OCI-LY1 (cell line): Measurements from ENCODE around the gene RASGRF1.
"Not testable (repeated sequence)": the region's sequence is repeated elsewhere in the genome, so short reads cannot be mapped to it uniquely, and the experiment has no call there.

Experiments used
- H2AFZ ChIP-seq: fragments of 200-600 bp; sonication (generic), shearing (Covaris generic); 2 replicates; pipeline ENCODE4 v1.6.0; 2014; ENCODE audit warnings: antibody characterized with exemption, mild to moderate bottlenecking, low read length
- H3F3A ChIP-seq: fragments of 200-600 bp; sonication (generic), shearing (Covaris generic); 2 replicates; pipeline ENCODE4 v1.6.0; 2014; ENCODE audit warnings: mild to moderate bottlenecking, antibody characterized with exemption, low read length, moderate library complexity; ENCODE audit not compliant: insufficient read depth
- H3K27ac ChIP-seq: fragments of 200-600 bp; sonication (generic); 2 replicates; pipeline ENCODE4 v1.5.1; 2014; ENCODE audit warnings: low read length, mixed run types, mild to moderate bottlenecking, low read depth; ENCODE audit not compliant: poor library complexity, severe bottlenecking
- H3K27me3 ChIP-seq: fragments of 200-600 bp; sonication (generic); 2 replicates; pipeline ENCODE4 v1.6.0; 2014; ENCODE audit warnings: antibody characterized with exemption, mild to moderate bottlenecking, low read length, moderate library complexity; ENCODE audit not compliant: insufficient read depth
- H3K36me3 ChIP-seq: fragments of 200-600 bp; sonication (generic); 2 replicates; pipeline ENCODE4 v1.6.1; 2014; ENCODE audit warnings: mild to moderate bottlenecking, antibody characterized with exemption, low read length, moderate library complexity, mixed read lengths; ENCODE audit not compliant: insufficient read depth
- H3K4me1 ChIP-seq: fragments of 200-600 bp; sonication (generic); 2 replicates; pipeline ENCODE4 v1.5.1; 2014; ENCODE audit warnings: mild to moderate bottlenecking, low read length, moderate library complexity; ENCODE audit not compliant: insufficient read depth, severe bottlenecking
- H3K4me2 ChIP-seq: fragments of 200-600 bp; sonication (generic), shearing (Covaris generic); 2 replicates; pipeline ENCODE4 v1.6.1; 2014; ENCODE audit warnings: low read length
- H3K4me3 ChIP-seq: fragments of 200-600 bp; sonication (generic); 2 replicates; pipeline ENCODE4 v1.5.1; 2014; ENCODE audit warnings: low read length, low read depth, mild to moderate bottlenecking, mixed read lengths; ENCODE audit not compliant: poor library complexity, severe bottlenecking
- H3K79me2 ChIP-seq: fragments of 200-600 bp; shearing (Covaris generic); 2 replicates; pipeline ENCODE4 v1.6.1; 2016; ENCODE audit warnings: mixed run types, low read length, mixed read lengths; ENCODE audit not compliant: insufficient read depth
- H3K9ac ChIP-seq: fragments of 200-600 bp; sonication (generic), shearing (Covaris generic); 2 replicates; pipeline ENCODE4 v1.6.1; 2014; ENCODE audit warnings: mild to moderate bottlenecking, low read length, mixed read lengths
- H3K9me2 ChIP-seq: fragments of 200-600 bp; sonication (generic), shearing (Covaris generic); 2 replicates; pipeline ENCODE4 v1.6.1; 2014; ENCODE audit warnings: low read depth, mild to moderate bottlenecking, low read length, mixed read lengths
- H3K9me3 ChIP-seq: fragments of 200-600 bp; shearing (Covaris generic); 2 replicates; pipeline ENCODE4 v1.6.1; 2014; ENCODE audit warnings: low read length, mixed read lengths
- H4K20me1 ChIP-seq: fragments of 200-600 bp; sonication (generic), shearing (Covaris generic); 2 replicates; pipeline ENCODE4 v1.6.0; 2016; ENCODE audit warnings: mild to moderate bottlenecking, low read length; ENCODE audit not compliant: insufficient read depth
- EZH2 ChIP-seq: fragments of 200-600 bp; sonication (generic), shearing (Covaris generic); IDR thresholded peaks from 2 replicates; pipeline ENCODE4 v1.8.0; 2017; ENCODE audit warnings: borderline replicate concordance, mixed run types, mild to moderate bottlenecking, antibody characterized with exemption, low read length, moderate library complexity, mixed read lengths
- TF ChIP-seq, protein P1 (sequence below): fragments of 200-600 bp; sonication (generic), shearing (Covaris generic); IDR thresholded peaks from 2 replicates; pipeline ENCODE4 v1.5.1; 2017; ENCODE audit warnings: mild to moderate bottlenecking, antibody characterized with exemption, low read length, moderate library complexity, mixed read lengths

Gene RASGRF1

DNA sequence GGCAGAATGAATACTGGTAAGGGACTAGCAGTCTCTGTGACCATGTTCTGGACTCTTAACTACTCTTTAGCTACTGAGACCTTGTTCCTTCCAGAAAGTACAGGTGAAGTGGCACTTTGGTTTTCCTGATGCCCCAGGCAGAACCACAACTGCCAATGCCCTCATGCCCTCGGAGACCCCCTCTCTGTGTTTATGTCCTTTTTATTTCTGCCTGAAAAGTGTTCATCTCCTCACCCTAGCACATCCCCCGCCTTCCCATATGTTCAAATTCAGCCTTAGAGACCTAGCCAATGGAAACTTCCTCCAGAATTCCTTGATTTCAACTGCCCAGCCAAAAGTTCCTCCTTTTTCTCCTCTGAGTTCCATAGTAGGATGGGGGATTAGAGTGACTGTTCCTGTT lies 23.3 kb upstream of the RASGRF1 start:
- H3K4me2 ChIP-seq = no peak overlapping the region
- H2AFZ ChIP-seq = no peak overlapping the region

DNA sequence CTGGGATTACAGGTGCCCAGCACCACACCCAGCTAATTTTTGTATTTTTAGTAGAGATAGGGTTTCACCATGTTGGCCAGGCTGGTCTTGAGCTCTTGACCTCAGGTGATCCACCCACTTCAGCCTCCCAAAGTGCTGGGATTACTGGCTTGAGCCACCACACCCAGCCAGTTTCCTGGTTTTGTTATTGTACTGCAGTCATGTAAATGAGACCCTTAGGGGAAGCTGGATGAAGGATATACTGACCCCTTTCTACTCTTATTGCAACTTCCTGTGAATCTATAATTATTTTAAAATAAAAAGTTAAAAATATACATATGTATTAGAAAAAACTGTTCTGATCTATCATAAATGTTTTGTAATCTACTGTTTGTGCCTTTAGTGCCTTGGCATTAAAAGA lies 20.8 kb upstream of the RASGRF1 start:
- peaks cover 13% of the 10 kb centered on the region for H3K4me1 ChIP-seq
- H3K9me3 ChIP-seq, H3K27ac ChIP-seq, H4K20me1 ChIP-seq, H3K9me2 ChIP-seq, H2AFZ ChIP-seq, H3K79me2 ChIP-seq, H3K9ac ChIP-seq, H3K27me3 ChIP-seq, H3K4me3 ChIP-seq, H3K4me2 ChIP-seq, H3K36me3 ChIP-seq, H3F3A ChIP-seq: not testable (repeated sequence)

More for the DNA sequence above, 23.3 kb upstream of the RASGRF1 start:
- H3K36me3 ChIP-seq = no peaks in the 10 kb centered on the region
- no peaks in the 10 kb centered on the region for H3K9me2 ChIP-seq
- H3F3A ChIP-seq = no peaks in the 10 kb centered on the region
- 0 out of 2 replicates have a peak, but pooled peaks cover 5% of the 10 kb centered on the region for H3K9me3 ChIP-seq
- H3K9ac ChIP-seq = no peak overlapping the region
- H3K27ac ChIP-seq = no peak overlapping the region
- H3K79me2 ChIP-seq = no peaks in the 10 kb centered on the region
- TF ChIP-seq, protein P1, sequence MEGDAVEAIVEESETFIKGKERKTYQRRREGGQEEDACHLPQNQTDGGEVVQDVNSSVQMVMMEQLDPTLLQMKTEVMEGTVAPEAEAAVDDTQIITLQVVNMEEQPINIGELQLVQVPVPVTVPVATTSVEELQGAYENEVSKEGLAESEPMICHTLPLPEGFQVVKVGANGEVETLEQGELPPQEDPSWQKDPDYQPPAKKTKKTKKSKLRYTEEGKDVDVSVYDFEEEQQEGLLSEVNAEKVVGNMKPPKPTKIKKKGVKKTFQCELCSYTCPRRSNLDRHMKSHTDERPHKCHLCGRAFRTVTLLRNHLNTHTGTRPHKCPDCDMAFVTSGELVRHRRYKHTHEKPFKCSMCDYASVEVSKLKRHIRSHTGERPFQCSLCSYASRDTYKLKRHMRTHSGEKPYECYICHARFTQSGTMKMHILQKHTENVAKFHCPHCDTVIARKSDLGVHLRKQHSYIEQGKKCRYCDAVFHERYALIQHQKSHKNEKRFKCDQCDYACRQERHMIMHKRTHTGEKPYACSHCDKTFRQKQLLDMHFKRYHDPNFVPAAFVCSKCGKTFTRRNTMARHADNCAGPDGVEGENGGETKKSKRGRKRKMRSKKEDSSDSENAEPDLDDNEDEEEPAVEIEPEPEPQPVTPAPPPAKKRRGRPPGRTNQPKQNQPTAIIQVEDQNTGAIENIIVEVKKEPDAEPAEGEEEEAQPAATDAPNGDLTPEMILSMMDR = no peak
- no peak for TF ChIP-seq EZH2
- no peak overlapping the region for H3K4me3 ChIP-seq
- no peaks in the 10 kb centered on the region for H3K4me1 ChIP-seq
- no peaks in the 10 kb centered on the region for H4K20me1 ChIP-seq
- peaks cover 6% of the 10 kb centered on the region for H3K27me3 ChIP-seq

DNA sequence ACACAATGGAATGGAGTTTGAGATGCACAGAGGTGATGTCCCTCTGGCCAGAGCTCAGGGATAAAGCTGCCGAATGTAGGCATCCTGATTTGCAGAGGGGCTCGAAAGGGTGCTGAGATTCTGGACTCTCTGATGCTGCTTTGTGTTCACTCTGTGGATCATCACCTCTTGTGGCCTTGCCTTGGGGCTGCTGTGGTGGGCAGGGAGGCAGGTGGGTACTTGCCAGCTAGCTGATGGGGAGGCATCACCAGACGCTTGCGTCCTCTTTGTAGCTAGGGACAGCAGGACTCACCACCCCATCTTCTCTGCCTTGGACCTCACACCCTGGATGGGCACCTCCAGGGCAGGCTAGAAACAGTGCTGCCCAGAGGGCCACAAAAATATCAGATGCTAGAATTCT lies 14.6 kb upstream of the RASGRF1 start:
- Histone ChIP-seq H3K27me3 (no peaks in the 10 kb centered on the region; the same call in 1 of the 2 replicates), H3K9me2 (no peaks in the 10 kb centered on the region), H3K9me3 (no peaks in the 10 kb centered on the region), H3K9ac (no peak overlapping the region), H2AFZ (no peak overlapping the region), H3K4me3 (no peak overlapping the region), H3K4me1 (peaks cover 17% of the 10 kb centered on the region), H3F3A (no peaks in the 10 kb centered on the region), H3K36me3 (no peaks in the 10 kb centered on the region), H3K27ac (no peak overlapping the region), H3K4me2 (no peak overlapping the region), H4K20me1 (no peaks in the 10 kb centered on the region), H3K79me2 (no peaks in the 10 kb centered on the region)
- TF ChIP-seq, protein P1 = no peak
- TF ChIP-seq EZH2 = no peak

DNA sequence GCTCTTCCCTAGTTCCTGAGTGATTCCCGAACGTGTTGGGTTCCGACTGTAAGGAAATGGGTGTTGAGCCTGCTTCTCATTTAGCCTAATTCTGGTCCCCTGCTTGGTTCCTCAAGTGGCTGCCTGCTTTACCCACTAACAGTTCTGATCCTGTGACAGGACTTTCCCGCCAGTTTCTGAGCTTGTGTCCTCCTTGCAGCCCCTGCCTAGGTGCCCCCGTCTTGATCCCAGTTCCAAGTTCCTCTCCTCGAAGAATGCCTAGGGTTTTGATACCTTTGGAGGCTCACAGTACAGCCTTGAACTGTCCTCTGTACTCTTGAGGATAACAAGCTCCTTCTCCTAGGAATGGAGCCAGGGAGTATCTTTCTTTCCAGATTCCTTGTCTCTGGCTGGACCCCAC lies 12.0 kb upstream of the RASGRF1 start:
- H3K4me1 ChIP-seq = peaks cover 15% of the 10 kb centered on the region
- H3K36me3 ChIP-seq = no peaks in the 10 kb centered on the region
- H3K4me2 ChIP-seq = no peak overlapping the region
- H3K9me3 ChIP-seq = no peaks in the 10 kb centered on the region
- H4K20me1 ChIP-seq = no peaks in the 10 kb centered on the region
- H2AFZ ChIP-seq = no peak overlapping the region
- no peaks in the 10 kb centered on the region for H3F3A ChIP-seq
- H3K4me3 ChIP-seq = no peak overlapping the region
- no peak overlapping the region for H3K9ac ChIP-seq
- H3K27ac ChIP-seq = no peak overlapping the region
- no peaks in the 10 kb centered on the region for H3K79me2 ChIP-seq
- H3K27me3 ChIP-seq = no peaks in the 10 kb centered on the region; the same call in 1 of the 2 replicates
- H3K9me2 ChIP-seq = no peaks in the 10 kb centered on the region
- TF ChIP-seq, protein P1 = no peak
- no peak for TF ChIP-seq EZH2
